ENCODE results near the gene ESRRB. TPM values are rescaled to one million over a fixed set of nuclear protein-coding genes. Genes with fewer than 3 reads are reported as not detected.

Gene ESRRB
- total and polyA plus RNA-seq, 11 donors: 4.1 to 16.9 (median 7.9) TPM

GRCh38 chr14:76537906-76538647 lies 162.1 kb downstream of the ESRRB start:
- TF ChIP-seq POLR2A (IDR thresholded peaks at IDR 0.05) (no peak), CTCF (IDR thresholded peaks at IDR 0.05) (no peak)
- no peaks in the 10 kb centered on the region for H3K36me3 ChIP-seq
- no peak overlapping the region for H3K4me3 ChIP-seq
- no peak for ATAC-seq
- no peaks in the 10 kb centered on the region for H3K27me3 ChIP-seq
- no peaks in the 10 kb centered on the region for H3K4me1 ChIP-seq
- intact Hi-C loops (cut with DNase I): no loop called here
- WGBS, 4 donors: 70 to 76% (median 71%) methylated on average over 10 of the region's 10 CpGs
- no peak overlapping the region for H3K27ac ChIP-seq
- no peaks in the 10 kb centered on the region for H3K9me3 ChIP-seq
- DNase-seq: no peak

GRCh38 chr14:76538648-76539008 lies 162.7 kb downstream of the ESRRB start:
- DNase-seq: no peak
- Histone ChIP-seq H3K9me3 (no peaks in the 10 kb centered on the region), H3K4me3 (no peak overlapping the region), H3K27me3 (no peaks in the 10 kb centered on the region), H3K27ac (no peak overlapping the region), H3K36me3 (no peaks in the 10 kb centered on the region), H3K4me1 (no peaks in the 10 kb centered on the region)
- ATAC-seq: no peak
- WGBS, 4 donors: 70 to 86% (median 74%) methylated on average over 1 of the region's 1 CpG
- intact Hi-C loops (cut with DNase I): no loop called here
- TF ChIP-seq CTCF (IDR thresholded peaks at IDR 0.05) (no peak), POLR2A (IDR thresholded peaks at IDR 0.05) (no peak)

GRCh38 chr14:76539130-76539529 lies 163.2 kb downstream of the ESRRB start:
- no peak for ATAC-seq

More at GRCh38 chr14:76539130-76539529, 163.2 kb downstream of the ESRRB start:
- no peak for TF ChIP-seq CTCF (IDR thresholded peaks at IDR 0.05)
- TF ChIP-seq POLR2A (IDR thresholded peaks at IDR 0.05): no peak
- intact Hi-C loops (cut with DNase I): no loop called here
- H3K9me3 ChIP-seq: no peaks in the 10 kb centered on the region
- H3K4me3 ChIP-seq: no peak overlapping the region
- no peaks in the 10 kb centered on the region for H3K36me3 ChIP-seq
- H3K27me3 ChIP-seq: no peaks in the 10 kb centered on the region
- H3K4me1 ChIP-seq: no peaks in the 10 kb centered on the region
- H3K27ac ChIP-seq: no peak overlapping the region
- DNase-seq: no peak

Measured in heart left ventricle (tissue), 16 donors.